BJ (cell line): ENCODE measurements around the gene DAPP1. TPM values are rescaled to one million over a fixed set of nuclear protein-coding genes. Genes with fewer than 3 reads are reported as not detected.

Experiments
- CTCF ChIA-PET: fragments of 350-600 bp; formaldehyde crosslinking; extraction: SDS; loops from one replicate; lab custom pipeline; 2021; ENCODE audit warnings: antibody characterized with exemption, inconsistent platforms; lab: Yijun Ruan, JAX
- POLR2A ChIA-PET: fragments of 300-600 bp; sonication (Branson Sonifier 250); formaldehyde crosslinking; extraction: SDS; loops from one replicate; lab custom pipeline; 2021; ENCODE audit warnings: antibody characterized with exemption; lab: Charles Lee
- DNase-seq: peaks from one replicate; pipeline ENCODE4 v3.0.0-alpha.2; 2011; ENCODE audit warnings: low read depth
- H3K27me3 ChIP-seq: 2 replicates; pipeline ENCODE4 v1.6.0; 2011; ENCODE audit warnings: low read length; ENCODE audit not compliant: control insufficient read depth, insufficient read depth
- H3K36me3 ChIP-seq: 2 replicates; pipeline ENCODE4 v1.5.1; 2011; ENCODE audit warnings: low read length; ENCODE audit not compliant: control insufficient read depth, insufficient read depth
- H3K4me3 ChIP-seq: 2 replicates; pipeline ENCODE4 v1.5.1; 2011; ENCODE audit warnings: low read depth, mild to moderate bottlenecking, control low read depth, low read length
- CTCF ChIP-seq: IDR thresholded peaks from 2 replicates; pipeline ENCODE4 v1.5.1; 2011; ENCODE audit warnings: low read depth, mild to moderate bottlenecking, control low read depth, inconsistent platforms, low read length, moderate library complexity; ENCODE audit not compliant: insufficient read depth
- polyA plus RNA-seq: library from polyadenylated mRNA; depleted of rRNA; stranded (reverse); fragments of >200 nt; gene quantifications from 2 replicates; pipeline ENCODE4 v1.2.3, GENCODE V29; 2011

The DAPP1 gene
- polyA plus RNA-seq, 1 experiment, result not detected

GRCh38 chr4:99852199-99852749 lies 35.6 kb downstream of the DAPP1 start:
- no peak for DNase-seq
- CTCF ChIA-PET, result no interaction called here
- Histone ChIP-seq H3K36me3 (no peaks in the 10 kb centered on the region), H3K27me3 (no peaks in the 10 kb centered on the region; the same call in 1 of the 2 replicates), H3K4me3 (no peak overlapping the region)
- POLR2A ChIA-PET, result no interaction called here
- TF ChIP-seq CTCF, result no peak

DNA sequence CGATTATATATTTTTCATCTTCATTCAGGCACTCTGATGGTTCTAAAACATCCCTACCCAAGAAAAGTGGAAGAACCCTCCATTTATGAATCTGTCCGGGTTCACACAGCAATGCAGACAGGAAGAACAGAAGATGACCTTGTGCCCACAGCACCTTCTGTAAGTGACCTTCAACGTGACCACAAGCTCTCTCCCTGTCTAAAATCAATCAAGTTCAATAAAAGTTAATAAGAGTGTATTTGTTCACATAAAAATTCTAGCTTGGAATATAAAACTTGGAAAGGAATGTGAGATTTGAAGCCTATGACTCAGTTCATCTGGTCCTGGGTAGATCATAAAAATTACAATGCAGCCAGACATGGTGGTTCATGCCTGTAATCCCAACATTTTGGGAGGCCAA lies 36.6 kb downstream of the DAPP1 start:
- no peak for TF ChIP-seq CTCF
- peaks cover 2% of the 10 kb centered on the region for H3K27me3 ChIP-seq
- no peak overlapping the region for H3K4me3 ChIP-seq
- H3K36me3 ChIP-seq, result no peaks in the 10 kb centered on the region
- ChIA-PET POLR2A (no interaction called here), CTCF (interaction anchor here (1.8 kb wide), 1 partner anchor 45 kb away, joined by 4 read pairs; no protein-coding TSS in a partner anchor)
- no peak for DNase-seq

GRCh38 chr4:99853999-99854398 lies 37.4 kb downstream of the DAPP1 start:
- no peak for TF ChIP-seq CTCF
- no peak overlapping the region for H3K4me3 ChIP-seq
- ChIA-PET CTCF (interaction anchor here (1.8 kb wide), 1 partner anchor 46 kb away, joined by 4 read pairs; no protein-coding TSS in a partner anchor), POLR2A (no interaction called here)
- no peak for DNase-seq
- peaks cover 2% of the 10 kb centered on the region for H3K27me3 ChIP-seq
- H3K36me3 ChIP-seq, result no peaks in the 10 kb centered on the region

DNA sequence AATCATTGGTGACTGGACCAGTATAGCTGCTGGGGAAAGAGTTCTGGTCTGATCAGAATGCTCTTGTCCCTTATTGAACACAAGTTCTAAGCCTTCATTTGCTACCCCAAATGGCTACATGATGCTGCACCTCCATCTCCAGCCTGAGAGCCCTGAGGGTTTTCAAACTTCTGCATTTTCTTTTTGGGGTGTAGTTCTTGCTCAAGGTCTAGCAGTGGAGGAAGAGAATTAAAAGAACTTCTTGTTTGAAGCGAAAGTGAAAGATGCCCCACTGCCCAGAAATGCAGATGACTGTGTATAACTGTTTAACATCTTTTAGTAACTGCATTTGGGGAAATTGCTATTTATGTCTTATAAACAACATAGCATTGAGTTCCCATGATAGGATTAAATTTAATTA lies 39.1 kb downstream of the DAPP1 start:
- DNase-seq, result no peak
- TF ChIP-seq CTCF, result no peak
- CTCF ChIA-PET, result interaction anchor here (1.3 kb wide), 1 partner anchor 9 kb away, joined by 3 read pairs; no protein-coding TSS in a partner anchor
- H3K36me3 ChIP-seq, result no peaks in the 10 kb centered on the region
- H3K27me3 ChIP-seq, result peaks cover 4% of the 10 kb centered on the region
- H3K4me3 ChIP-seq, result no peak overlapping the region
- POLR2A ChIA-PET, result no interaction called here

GRCh38 chr4:99856166-99856565 lies 39.5 kb downstream of the DAPP1 start:
- Histone ChIP-seq H3K36me3 (no peaks in the 10 kb centered on the region), H3K27me3 (peaks cover 4% of the 10 kb centered on the region), H3K4me3 (no peak overlapping the region)
- ChIA-PET CTCF (interaction anchor here (1.3 kb wide), 1 partner anchor 9 kb away, joined by 3 read pairs; no protein-coding TSS in a partner anchor), POLR2A (no interaction called here)
- no peak for DNase-seq
- no peak for TF ChIP-seq CTCF
